Skeletal muscle satellite cell (primary cell): ENCODE results near the gene RPLP2. TPM values are rescaled to one million over a fixed set of nuclear protein-coding genes. Genes with fewer than 3 reads are reported as not detected.

Experiments
- H3K27me3 ChIP-seq: 2 replicates; pipeline ENCODE4 v1.7.0; 2013; ENCODE audit warnings: low read length; ENCODE audit not compliant: control insufficient read depth, insufficient read depth
- H3K36me3 ChIP-seq: 2 replicates; pipeline ENCODE4 v1.7.0; 2013; ENCODE audit warnings: mild to moderate bottlenecking, control low read depth, low read length; ENCODE audit not compliant: insufficient read depth
- H3K4me1 ChIP-seq: 2 replicates; pipeline ENCODE4 v1.7.0; 2013; ENCODE audit warnings: low read length; ENCODE audit not compliant: control insufficient read depth, insufficient read depth
- H3K4me2 ChIP-seq: 2 replicates; pipeline ENCODE4 v1.7.0; 2013; ENCODE audit warnings: mild to moderate bottlenecking, low read length
- H3K4me3 ChIP-seq: 2 replicates; pipeline ENCODE4 v1.7.0; 2013; ENCODE audit warnings: low read length
- H3K9ac ChIP-seq: 2 replicates; pipeline ENCODE4 v1.7.0; 2013; ENCODE audit warnings: mild to moderate bottlenecking, low read depth, low read length, moderate library complexity
- H3K9me3 ChIP-seq: replicated peaks from 2 replicates; pipeline ENCODE4 v1.7.0; 2013; ENCODE audit warnings: mild to moderate bottlenecking, control low read depth, low read length
- total RNA-seq: library from RNA; depleted of rRNA; stranded (reverse); fragments of >200 nt; gene quantifications from 2 replicates; pipeline ENCODE4 v1.2.3, GENCODE V29; 2012; rRNA removed

Gene RPLP2
- 307 and 365 TPM in 2 replicates for total RNA-seq

DNA sequence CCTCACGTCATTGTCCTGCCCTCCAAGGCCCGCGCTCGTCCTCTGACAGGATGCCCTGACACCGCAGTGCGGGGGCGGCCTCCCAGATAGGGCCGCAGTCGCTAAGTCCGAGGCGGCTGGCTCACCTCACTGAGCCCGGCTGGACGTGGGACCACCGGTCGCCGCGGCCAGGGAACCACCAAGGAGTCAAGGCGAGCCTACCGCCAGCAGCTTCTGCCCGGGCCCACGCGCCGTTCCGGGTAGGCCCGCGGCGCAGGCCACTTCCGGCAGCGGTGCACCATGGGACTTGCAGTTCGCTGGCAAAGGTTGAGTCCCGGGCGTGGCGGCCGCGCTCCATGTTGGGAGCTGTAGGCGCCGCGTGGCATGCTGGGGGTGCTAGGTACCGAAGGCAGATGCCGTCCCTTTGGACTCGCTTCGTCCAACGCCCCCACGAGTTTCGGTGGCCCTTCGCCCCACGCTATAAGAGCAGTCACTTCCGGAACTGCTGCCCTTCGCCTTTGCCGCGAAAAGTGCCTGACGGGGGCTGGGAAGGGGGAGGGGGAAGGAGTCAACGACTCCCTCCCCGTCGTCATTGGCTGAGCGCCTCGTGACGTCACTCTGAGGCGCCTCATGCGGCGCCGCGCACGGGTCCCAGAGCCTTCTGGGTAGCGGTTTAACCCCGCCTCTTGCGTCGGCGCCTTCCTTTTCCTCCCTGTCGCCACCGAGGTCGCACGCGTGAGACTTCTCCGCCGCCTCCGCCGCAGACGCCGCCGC is at the start of gene RPLP2:
RPLP2 (plus strand) TSS at position 681 of the 753 bp plus-strand sequence. CDS start 268 bp downstream, outside the sequence.
- Histone ChIP-seq H3K36me3 (peaks cover 36% of the 10 kb centered on the region), H3K4me3 (peak within 1 kb of the TSS; percentile 79), H3K27me3 (no peaks in the 10 kb centered on the region), H3K9ac (peak within 1 kb of the TSS; percentile 93), H3K4me1 (peaks cover 29% of the 10 kb centered on the region), H3K9me3 (no peaks in the 10 kb centered on the region), H3K4me2 (peak within 1 kb of the TSS; percentile 98)

DNA sequence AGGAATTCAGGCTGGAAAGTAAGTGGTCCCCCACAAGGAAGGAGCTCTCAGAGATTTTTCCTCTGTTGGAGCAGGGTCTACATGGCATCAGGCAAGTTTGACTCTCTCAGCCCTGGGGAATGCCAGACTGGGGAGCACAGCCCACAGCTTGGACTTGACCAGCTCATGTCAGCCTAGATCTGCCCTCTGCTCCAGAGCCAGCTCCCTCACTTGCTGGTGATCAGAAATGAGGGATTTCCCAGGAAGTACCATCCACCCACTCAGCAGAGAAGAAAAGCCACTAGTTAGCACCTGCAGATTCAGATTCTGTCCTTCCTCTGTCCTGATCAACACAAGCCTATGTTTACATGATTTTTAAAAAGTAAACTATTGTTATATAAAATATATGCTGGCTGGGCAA is 49.5 kb upstream of the RPLP2 start:
- no peaks in the 10 kb centered on the region for H3K9me3 ChIP-seq
- no peaks in the 10 kb centered on the region for H3K27me3 ChIP-seq
- no peak overlapping the region for H3K4me2 ChIP-seq
- H3K4me3 ChIP-seq, result no peak overlapping the region
- no peak overlapping the region for H3K9ac ChIP-seq
- H3K36me3 ChIP-seq, result peaks cover 76% of the 10 kb centered on the region
- H3K4me1 ChIP-seq, result peaks cover 14% of the 10 kb centered on the region

DNA sequence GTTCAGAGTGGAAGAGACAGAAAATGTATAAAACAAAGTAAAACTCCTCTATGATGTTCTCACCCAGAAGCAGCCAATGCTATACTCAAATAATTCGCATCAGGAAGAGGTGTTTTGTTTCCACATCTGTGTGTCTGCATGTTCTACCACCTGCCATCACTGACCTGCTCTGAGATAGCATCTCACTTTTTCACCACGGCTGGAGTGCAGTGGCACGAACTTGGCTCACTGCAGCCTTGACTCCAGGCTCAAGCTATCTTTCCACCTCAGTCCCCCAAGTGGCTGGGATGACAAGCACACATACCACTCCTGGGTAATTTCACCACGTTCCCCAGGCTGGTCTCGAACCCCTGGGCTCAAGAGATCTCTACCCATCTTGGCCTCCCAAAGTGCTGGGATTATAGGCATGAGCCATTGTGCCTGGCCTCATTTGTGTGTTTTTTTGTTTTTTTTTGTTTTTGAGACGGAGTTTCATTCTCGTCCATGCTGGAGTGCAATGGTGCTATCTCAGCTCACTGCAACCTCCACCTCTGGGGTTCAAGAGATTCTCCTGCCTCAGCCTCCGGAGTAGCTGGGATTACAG is 48.1 kb upstream of the RPLP2 start:
- peaks cover 16% of the 10 kb centered on the region for H3K4me1 ChIP-seq
- no peak overlapping the region for H3K4me2 ChIP-seq
- peaks cover 76% of the 10 kb centered on the region for H3K36me3 ChIP-seq
- H3K9ac ChIP-seq, result no peak overlapping the region
- H3K9me3 ChIP-seq, result no peaks in the 10 kb centered on the region
- H3K4me3 ChIP-seq, result no peak overlapping the region
- H3K27me3 ChIP-seq, result no peaks in the 10 kb centered on the region

DNA sequence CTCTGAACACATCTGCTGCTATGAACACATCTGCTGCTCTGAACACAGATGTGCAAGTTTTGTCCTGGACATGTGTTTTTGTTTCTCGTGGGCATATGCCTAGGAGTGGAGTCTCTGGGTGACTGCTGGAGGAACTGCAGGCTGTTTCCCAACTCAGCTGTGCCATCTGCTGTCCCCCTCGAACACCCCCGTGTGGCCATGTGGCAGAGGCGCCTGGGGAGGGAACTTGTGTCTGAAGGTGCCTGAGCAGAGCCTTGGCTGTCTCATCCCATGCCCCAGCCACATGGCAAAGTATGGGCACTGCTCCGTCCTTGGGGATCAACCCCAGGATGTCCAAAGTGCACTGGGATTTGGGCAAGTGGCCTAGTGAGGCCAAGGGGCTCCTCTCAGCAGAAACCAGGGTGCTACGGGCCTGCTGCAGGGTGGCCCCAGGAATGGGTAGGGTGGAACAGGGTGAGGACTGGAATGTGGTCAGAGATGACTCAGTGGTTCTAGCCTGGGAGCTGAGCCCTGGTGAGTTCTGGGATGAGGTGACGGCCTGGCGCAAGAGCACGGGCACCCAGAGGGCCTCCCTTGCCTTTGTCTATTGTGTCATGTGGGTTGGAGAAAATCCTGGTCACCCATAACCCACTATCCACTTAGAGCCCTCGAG is 47.2 kb upstream of the RPLP2 start:
- Histone ChIP-seq H3K4me2 (peak overlapping the region; percentile 35), H3K27me3 (no peaks in the 10 kb centered on the region), H3K4me1 (peaks cover 18% of the 10 kb centered on the region), H3K36me3 (peaks cover 77% of the 10 kb centered on the region), H3K9ac (peak overlapping the region; percentile 2), H3K9me3 (no peaks in the 10 kb centered on the region), H3K4me3 (no peak overlapping the region)

DNA sequence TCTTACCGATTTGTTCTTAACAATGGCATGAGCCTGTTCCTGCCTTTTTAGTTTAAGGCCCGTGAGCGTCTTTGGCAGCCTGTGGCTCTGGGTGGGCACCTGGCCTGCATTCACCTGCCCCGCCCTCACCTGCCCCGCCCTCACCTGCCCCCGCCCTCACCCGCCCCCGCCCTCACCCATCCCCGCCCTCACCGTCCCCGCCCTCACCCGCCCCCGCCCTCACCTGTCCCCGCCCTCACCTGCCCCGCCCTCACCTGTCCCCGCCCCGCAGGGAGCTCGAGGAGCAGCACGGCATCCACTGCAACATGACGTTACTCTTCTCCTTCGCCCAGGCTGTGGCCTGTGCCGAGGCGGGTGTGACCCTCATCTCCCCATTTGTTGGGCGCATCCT is 46.7 kb upstream of the RPLP2 start:
- Histone ChIP-seq H3K36me3 (peaks cover 74% of the 10 kb centered on the region), H3K4me1 (peaks cover 18% of the 10 kb centered on the region), H3K4me2 (no peak overlapping the region), H3K27me3 (no peaks in the 10 kb centered on the region), H3K9me3 (no peaks in the 10 kb centered on the region), H3K4me3 (no peak overlapping the region), H3K9ac (no peak overlapping the region)

DNA sequence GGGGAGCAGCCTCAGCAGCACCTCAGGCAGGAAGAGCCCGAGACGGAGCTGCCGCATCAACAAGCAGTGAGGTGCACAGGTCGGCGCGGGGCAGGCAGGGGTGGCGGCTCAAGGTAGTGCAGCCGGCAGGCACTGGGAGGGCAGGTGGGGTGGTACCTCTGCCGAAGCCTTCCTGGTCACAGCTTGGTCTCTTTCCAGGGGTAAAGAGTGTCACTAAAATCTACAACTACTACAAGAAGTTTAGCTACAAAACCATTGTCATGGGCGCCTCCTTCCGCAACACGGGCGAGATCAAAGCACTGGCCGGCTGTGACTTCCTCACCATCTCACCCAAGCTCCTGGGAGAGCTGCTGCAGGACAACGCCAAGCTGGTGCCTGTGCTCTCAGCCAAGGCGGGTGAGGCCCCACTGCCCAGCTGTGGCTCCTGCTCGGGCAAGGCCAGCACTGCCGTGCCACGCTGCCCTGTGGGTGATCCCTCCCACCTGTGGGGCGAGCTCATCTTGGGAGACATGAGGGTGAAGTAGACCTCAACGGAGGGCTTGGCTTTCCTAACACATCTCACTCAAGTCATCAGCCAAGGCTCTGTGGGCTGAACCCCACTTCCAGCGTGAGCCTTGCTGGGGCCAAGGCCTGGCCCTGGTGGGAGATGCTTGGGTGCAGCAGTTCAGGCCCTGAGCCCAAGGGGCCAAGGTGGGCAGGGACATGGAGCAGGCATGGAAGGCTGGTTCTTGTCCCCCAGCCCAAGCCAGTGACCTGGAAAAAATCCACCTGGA is 46.0 kb upstream of the RPLP2 start:
- no peak overlapping the region for H3K9ac ChIP-seq

DNA sequence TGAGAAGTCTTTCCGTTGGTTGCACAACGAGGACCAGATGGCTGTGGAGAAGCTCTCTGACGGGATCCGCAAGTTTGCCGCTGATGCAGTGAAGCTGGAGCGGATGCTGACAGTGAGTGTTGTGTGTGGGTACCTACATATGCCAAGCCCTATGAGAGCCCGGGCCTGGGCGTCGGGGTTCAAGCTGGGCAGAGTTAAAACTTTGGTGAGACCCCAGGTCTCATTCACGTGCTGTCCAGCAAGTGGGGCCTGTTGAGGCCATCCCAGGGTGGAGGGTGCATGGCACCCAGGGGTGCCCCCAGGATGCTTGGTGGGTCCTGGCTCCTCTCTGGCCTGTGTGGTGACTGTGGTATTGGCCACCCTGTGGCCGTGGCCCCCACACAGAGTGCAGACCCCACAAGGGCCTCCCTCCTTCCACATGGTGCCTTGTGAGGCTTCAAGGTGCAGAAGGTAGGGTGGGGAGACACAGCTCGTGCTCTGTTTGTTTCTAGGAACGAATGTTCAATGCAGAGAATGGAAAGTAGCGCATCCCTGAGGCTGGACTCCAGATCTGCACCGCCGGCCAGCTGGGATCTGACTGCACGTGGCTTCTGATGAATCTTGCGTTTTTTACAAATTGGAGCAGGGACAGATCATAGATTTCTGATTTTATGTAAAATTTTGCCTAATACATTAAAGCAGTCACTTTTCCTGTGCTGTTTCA is 45.3 kb upstream of the RPLP2 start:
- H3K4me2 ChIP-seq, result no peak overlapping the region
- peaks cover 70% of the 10 kb centered on the region for H3K36me3 ChIP-seq
- no peak overlapping the region for H3K9ac ChIP-seq
- no peaks in the 10 kb centered on the region for H3K9me3 ChIP-seq
- no peaks in the 10 kb centered on the region for H3K27me3 ChIP-seq
- H3K4me1 ChIP-seq, result peaks cover 18% of the 10 kb centered on the region
- no peak overlapping the region for H3K4me3 ChIP-seq

More for the DNA sequence above, 46.0 kb upstream of the RPLP2 start:
- H3K4me3 ChIP-seq, result no peak overlapping the region
- H3K4me2 ChIP-seq, result no peak overlapping the region
- peaks cover 18% of the 10 kb centered on the region for H3K4me1 ChIP-seq
- no peaks in the 10 kb centered on the region for H3K27me3 ChIP-seq
- H3K9me3 ChIP-seq, result no peaks in the 10 kb centered on the region
- H3K36me3 ChIP-seq, result peaks cover 74% of the 10 kb centered on the region

DNA sequence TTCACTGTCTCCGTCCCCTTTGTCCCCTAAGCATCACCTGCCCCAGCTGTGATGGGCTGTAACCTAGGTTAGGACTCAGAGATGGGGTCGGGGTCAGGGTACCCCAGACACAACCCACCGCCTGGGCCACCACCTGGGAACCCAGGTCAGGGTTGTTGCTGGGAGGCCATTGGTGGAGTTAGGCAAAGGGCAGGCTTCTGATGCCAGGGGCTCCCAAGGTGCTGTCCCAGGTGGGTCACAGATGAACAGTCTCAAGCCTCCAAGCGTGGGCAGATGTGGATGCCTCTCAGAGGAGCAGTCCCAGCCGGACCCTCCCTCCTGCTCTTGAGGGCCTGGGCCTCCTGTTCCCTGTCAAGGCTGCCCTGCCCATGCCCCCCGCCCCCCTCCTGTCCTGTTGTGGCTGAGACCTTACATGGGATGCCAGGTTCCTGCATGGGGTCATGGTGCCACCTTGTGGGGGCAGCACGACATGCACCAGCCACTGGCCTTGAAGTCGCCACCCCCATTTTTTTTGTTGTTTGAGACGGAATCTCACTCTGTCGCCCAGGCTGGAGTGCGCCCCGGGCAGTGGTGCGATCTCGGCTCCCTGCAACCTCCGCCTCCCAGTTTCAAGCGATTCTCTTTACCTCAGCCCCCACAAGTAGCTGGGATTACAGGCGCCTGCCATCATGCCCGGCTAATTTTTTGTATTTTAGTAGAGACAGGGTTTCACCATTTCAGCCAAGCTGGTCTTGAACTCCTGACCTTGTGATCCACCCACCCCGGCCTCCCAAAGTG is 44.6 kb upstream of the RPLP2 start:
- H3K4me1 ChIP-seq, result peaks cover 18% of the 10 kb centered on the region
- H3K4me2 ChIP-seq, result no peak overlapping the region
- H3K9ac ChIP-seq, result no peak overlapping the region
- H3K36me3 ChIP-seq, result peaks cover 69% of the 10 kb centered on the region
- no peaks in the 10 kb centered on the region for H3K27me3 ChIP-seq
- H3K4me3 ChIP-seq, result no peak overlapping the region
- no peaks in the 10 kb centered on the region for H3K9me3 ChIP-seq

DNA sequence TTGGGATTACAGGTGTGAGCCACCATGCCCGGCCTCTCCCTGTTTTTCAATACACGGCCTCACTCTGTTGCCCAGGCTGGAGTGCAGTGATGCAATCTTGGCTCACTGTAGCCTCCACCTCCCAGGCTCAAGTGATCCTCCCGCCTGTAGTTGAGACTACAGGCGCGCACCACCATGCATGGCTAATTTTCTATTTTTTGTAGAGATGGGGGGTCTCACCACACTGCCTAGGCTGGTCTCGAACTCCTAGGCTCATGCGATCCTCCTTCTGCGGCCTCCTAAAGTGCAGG is 44.0 kb upstream of the RPLP2 start:
- Histone ChIP-seq H3K4me1 (peaks cover 18% of the 10 kb centered on the region), H3K9ac (no peak overlapping the region), H3K4me2 (no peak overlapping the region), H3K27me3 (no peaks in the 10 kb centered on the region), H3K9me3 (no peaks in the 10 kb centered on the region), H3K36me3 (peaks cover 71% of the 10 kb centered on the region), H3K4me3 (no peak overlapping the region)

DNA sequence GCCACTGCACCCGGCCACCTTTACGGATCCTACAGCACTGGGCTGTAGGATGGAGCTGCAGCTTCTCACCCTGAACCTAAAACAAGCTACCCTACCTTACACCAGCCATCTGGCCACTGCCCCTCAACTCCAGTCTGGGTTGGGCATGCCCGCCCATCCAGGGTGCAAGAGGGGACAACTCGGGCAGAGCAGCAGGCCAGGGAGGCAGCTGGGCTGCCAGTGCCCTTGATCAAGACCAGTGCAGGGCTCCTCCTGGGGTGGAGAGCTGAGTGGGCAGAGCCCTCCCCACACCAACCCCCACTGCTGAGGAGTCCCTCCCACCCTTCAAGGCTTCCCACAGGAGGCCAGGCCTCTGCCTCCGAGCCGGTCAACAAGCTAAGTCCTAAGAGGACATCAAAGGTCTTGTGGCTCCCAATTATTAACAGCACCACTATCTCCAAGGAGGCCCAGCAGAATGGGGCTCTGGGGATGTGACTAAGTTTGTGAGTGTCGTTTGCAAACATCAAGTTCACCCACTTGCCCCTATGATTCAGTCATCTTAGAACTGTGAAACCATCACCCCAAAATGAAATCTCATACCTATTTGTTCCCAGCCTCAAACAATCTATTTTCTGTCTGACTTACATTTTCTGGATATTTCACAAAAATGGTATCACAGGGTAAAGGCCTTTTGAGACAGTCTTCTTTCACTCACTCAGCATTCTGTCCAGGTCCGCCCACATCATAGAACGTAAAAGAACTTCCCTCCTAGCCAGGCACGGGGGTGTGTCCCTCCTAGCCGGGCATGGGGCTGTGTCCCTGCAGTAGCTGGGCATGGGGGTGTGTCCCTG is 43.4 kb upstream of the RPLP2 start:
- no peaks in the 10 kb centered on the region for H3K9me3 ChIP-seq
- H3K4me2 ChIP-seq, result no peak overlapping the region
- peaks cover 72% of the 10 kb centered on the region for H3K36me3 ChIP-seq
- peaks cover 18% of the 10 kb centered on the region for H3K4me1 ChIP-seq
- no peak overlapping the region for H3K4me3 ChIP-seq
- no peaks in the 10 kb centered on the region for H3K27me3 ChIP-seq
- H3K9ac ChIP-seq, result no peak overlapping the region
